LoVo (cell line): ENCODE data around the gene DCDC2B.
"Not testable (repeated sequence)": the region's sequence is repeated elsewhere in the genome, so short reads cannot be mapped to it uniquely, and the experiment has no call there.

Source experiments
- DNase-seq: peaks from one replicate; pipeline ENCODE4 v3.0.0-alpha.2; 2016; ENCODE audit warnings: low spot score

Gene DCDC2B

GRCh38 chr1:32256473-32257226 lies 47.8 kb downstream of the DCDC2B start:
- no peak for DNase-seq

GRCh38 chr1:32257227-32257508 lies 48.3 kb downstream of the DCDC2B start:
- no peak for DNase-seq

GRCh38 chr1:32263236-32263593 lies 54.3 kb downstream of the DCDC2B start:
- not testable (repeated sequence) for DNase-seq

GRCh38 chr1:32263744-32264143 lies 54.9 kb downstream of the DCDC2B start:
- DNase-seq: no peak
